Brain microvascular endothelial cell (primary cell): ENCODE measurements around the gene ITPRIP.

ENCODE experiments used
- DNase-seq: peaks from one replicate; pipeline ENCODE4 v3.0.0-alpha.2; 2020
- H3K27ac ChIP-seq: fragments of 250-450 bp; sonication (Bioruptor Pico); 2 replicates; pipeline ENCODE4 v1.5.1; 2020; ENCODE audit warnings: mild to moderate bottlenecking, moderate library complexity
- H3K27me3 ChIP-seq: fragments of 250-450 bp; sonication (Bioruptor Pico); replicated peaks from 2 replicates; pipeline ENCODE4 v1.5.1; 2020; ENCODE audit warnings: mild to moderate bottlenecking
- H3K36me3 ChIP-seq: fragments of 250-450 bp; sonication (Bioruptor Pico); replicated peaks from 2 replicates; pipeline ENCODE4 v1.5.1; 2020; ENCODE audit warnings: mild to moderate bottlenecking
- H3K4me3 ChIP-seq: 2 replicates; pipeline ENCODE4 v1.5.1; 2011; ENCODE audit warnings: low read depth, mild to moderate bottlenecking, control low read depth, low read length, moderate library complexity
- in situ Hi-C: cut with HindIII; loops from 2 replicates; pipeline ENCODE4 v1.10.0; 2017; ENCODE audit warnings: low sequenced_read_pairs, low pct_ligation_motif_present
- TF ChIP-seq, protein P1 (sequence below): IDR thresholded peaks from 2 replicates; pipeline ENCODE4 v1.5.1; 2011; ENCODE audit warnings: low read depth, mild to moderate bottlenecking, moderate library complexity, low read length, control low read depth, inconsistent platforms; ENCODE audit errors: missing control alignments

Gene ITPRIP

DNA sequence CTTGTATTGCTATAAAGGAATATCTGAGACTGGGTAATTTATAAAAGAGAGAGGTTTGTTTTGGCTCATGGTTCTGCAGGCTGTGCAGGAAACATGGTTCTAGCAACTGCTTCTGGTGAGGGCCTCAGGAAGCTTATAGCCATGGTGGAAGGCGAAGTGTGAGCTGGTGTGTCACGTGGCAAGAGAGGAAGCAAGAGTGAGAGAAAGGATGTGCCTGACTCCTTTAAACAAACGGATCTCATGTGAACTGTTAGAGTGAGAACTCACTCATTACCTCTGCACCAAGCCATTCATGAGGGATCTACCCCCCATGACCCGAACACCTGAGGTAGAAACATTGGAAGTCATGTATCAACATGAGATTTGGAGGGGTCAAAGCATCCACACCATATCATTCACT is 7.7 kb upstream of the ITPRIP start:
- in situ Hi-C loops = no loop called here
- Histone ChIP-seq H3K4me3 (no peak overlapping the region), H3K27me3 (no peaks in the 10 kb centered on the region), H3K36me3 (no peaks in the 10 kb centered on the region), H3K27ac (no peak overlapping the region)
- TF ChIP-seq, protein P1, sequence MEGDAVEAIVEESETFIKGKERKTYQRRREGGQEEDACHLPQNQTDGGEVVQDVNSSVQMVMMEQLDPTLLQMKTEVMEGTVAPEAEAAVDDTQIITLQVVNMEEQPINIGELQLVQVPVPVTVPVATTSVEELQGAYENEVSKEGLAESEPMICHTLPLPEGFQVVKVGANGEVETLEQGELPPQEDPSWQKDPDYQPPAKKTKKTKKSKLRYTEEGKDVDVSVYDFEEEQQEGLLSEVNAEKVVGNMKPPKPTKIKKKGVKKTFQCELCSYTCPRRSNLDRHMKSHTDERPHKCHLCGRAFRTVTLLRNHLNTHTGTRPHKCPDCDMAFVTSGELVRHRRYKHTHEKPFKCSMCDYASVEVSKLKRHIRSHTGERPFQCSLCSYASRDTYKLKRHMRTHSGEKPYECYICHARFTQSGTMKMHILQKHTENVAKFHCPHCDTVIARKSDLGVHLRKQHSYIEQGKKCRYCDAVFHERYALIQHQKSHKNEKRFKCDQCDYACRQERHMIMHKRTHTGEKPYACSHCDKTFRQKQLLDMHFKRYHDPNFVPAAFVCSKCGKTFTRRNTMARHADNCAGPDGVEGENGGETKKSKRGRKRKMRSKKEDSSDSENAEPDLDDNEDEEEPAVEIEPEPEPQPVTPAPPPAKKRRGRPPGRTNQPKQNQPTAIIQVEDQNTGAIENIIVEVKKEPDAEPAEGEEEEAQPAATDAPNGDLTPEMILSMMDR = no peak
- DNase-seq = no peak

DNA sequence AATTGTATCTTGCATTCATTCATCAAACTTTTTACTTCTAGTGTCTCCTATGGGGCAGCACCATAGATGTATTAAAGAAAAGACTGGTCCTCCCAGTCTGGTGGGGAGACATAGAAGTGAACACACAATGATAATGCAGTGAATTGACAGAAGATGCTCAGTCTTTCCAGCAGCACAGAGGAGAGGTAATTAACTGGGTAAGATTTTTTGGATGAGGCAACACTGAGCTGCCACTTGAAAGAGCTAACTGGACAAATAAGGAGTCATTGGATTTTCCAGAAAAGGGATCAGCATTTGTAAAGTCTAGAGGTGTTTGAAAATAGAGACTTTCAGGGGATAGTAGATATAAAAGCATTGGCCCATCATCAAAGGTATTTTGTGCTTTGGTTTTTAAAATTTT is 7.2 kb upstream of the ITPRIP start:
- no peak for DNase-seq
- Histone ChIP-seq H3K27ac (no peak overlapping the region), H3K36me3 (no peaks in the 10 kb centered on the region), H3K27me3 (no peaks in the 10 kb centered on the region), H3K4me3 (no peak overlapping the region)
- TF ChIP-seq, protein P1 = no peak
- in situ Hi-C loops = no loop called here

DNA sequence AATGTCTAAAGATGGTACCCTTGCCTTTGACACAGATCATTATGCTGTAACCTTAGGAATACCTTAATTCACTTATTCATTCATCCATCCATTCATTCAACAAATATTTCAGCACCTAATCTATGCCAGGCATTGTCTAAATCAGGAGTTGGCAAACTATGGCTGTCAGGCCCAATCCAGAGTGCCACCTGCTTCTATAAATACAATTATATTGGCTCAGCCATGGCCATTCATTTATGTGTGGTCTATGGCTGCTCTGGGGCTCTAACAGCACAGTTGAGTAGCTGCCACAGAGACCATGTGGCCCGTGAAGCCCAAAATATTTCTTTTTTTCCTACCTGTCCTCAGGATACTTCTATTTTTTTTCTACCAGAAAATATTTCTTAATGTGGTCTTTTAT is 6.0 kb upstream of the ITPRIP start:
- no peaks in the 10 kb centered on the region for H3K36me3 ChIP-seq
- TF ChIP-seq, protein P1 = no peak
- H3K27ac ChIP-seq = no peak overlapping the region
- no peak for DNase-seq
- H3K4me3 ChIP-seq = no peak overlapping the region
- no peaks in the 10 kb centered on the region for H3K27me3 ChIP-seq
- in situ Hi-C loops = no loop called here

DNA sequence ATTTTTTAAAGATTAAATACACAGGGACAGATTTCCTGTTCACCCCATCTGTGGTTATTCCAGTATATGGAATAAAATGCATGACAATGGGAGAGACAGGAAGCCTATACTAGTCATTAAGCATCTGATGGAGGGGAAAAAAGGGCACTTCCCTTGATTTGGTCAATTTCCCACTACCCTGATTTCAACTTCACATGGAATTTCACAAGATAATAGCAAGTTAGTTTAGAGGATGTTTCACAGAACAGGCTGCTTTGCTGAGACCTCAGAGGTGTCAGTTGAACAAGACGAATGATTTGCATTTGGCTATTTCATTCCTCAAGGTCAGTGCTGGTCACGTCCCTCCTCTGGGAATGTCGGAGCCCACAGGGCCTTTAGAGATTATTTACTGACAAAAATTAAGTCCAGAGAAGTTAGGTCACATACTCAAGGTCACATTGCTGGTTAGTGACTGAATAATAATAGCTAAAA is 4.7 kb upstream of the ITPRIP start:
- TF ChIP-seq, protein P1 = no peak
- in situ Hi-C loops = no loop called here
- no peak overlapping the region for H3K4me3 ChIP-seq
- H3K27me3 ChIP-seq = no peaks in the 10 kb centered on the region
- H3K27ac ChIP-seq = no peak overlapping the region
- peaks cover 2% of the 10 kb centered on the region for H3K36me3 ChIP-seq
- no peak for DNase-seq

GRCh38 chr10:104340641-104341040 is 2.4 kb upstream of the ITPRIP start:
- Histone ChIP-seq H3K36me3 (peaks cover 7% of the 10 kb centered on the region), H3K27ac (no peak overlapping the region), H3K4me3 (no peak overlapping the region), H3K27me3 (no peaks in the 10 kb centered on the region)
- in situ Hi-C loops = no loop called here
- TF ChIP-seq, protein P1 = no peak
- DNase-seq = no peak

- no peak for DNase-seq
- Histone ChIP-seq H3K27me3 (no peaks in the 10 kb centered on the region), H3K27ac (peak overlapping the region; percentile 98)
Measured at GRCh38 chr10:104340111-104340526, 1.9 kb upstream of the ITPRIP start.

More at GRCh38 chr10:104340111-104340526, 1.9 kb upstream of the ITPRIP start:
- peaks cover 12% of the 10 kb centered on the region for H3K36me3 ChIP-seq
- no peak overlapping the region for H3K4me3 ChIP-seq
- TF ChIP-seq, protein P1 = no peak
- in situ Hi-C loops = no loop called here
